Kidney tubule cell (primary cell): ENCODE results near the gene EVI2A.
"Not testable (repeated sequence)": the region's sequence is repeated elsewhere in the genome, so short reads cannot be mapped to it uniquely, and the experiment has no call there.

ENCODE experiments used
- DNase-seq: peaks from one replicate; pipeline ENCODE4 v3.0.0-alpha.2; 2018; ENCODE audit warnings: low spot score

Gene EVI2A

GRCh38 chr17:31321481-31321880 lies at the start of gene EVI2A:
EVI2A (minus strand) TSS chr17:31321622; CDS start chr17:31319013, 2,609 bp downstream.
- peak; percentile 56 for DNase-seq

- no peak for DNase-seq
These were observed 47.8 kb upstream of the EVI2A start for GRCh38 chr17:31369266-31369665.

- DNase-seq, result no peak
These were observed 44.7 kb upstream of the EVI2A start for GRCh38 chr17:31366088-31366487.

GRCh38 chr17:31364012-31364411 lies 42.6 kb upstream of the EVI2A start:
- no peak for DNase-seq

GRCh38 chr17:31357839-31358394 lies 36.5 kb upstream of the EVI2A start:
- no peak for DNase-seq

GRCh38 chr17:31357091-31357490 lies 35.7 kb upstream of the EVI2A start:
- DNase-seq, result no peak

GRCh38 chr17:31355935-31356334 lies 34.5 kb upstream of the EVI2A start:
- no peak for DNase-seq

GRCh38 chr17:31349454-31349853 lies 28.0 kb upstream of the EVI2A start:
- no peak for DNase-seq

- DNase-seq, result not testable (repeated sequence)
These were observed 23.8 kb upstream of the EVI2A start for GRCh38 chr17:31345191-31345747.

- no peak for DNase-seq
These were observed 18.7 kb upstream of the EVI2A start for GRCh38 chr17:31339906-31340661.

- no peak for DNase-seq
These were observed 7.8 kb upstream of the EVI2A start for GRCh38 chr17:31329221-31329620.

GRCh38 chr17:31328160-31328535 lies 6.7 kb upstream of the EVI2A start:
- no peak for DNase-seq

- DNase-seq, result peak; percentile 82
These were observed 6.2 kb upstream of the EVI2A start for GRCh38 chr17:31327534-31328159.

- no peak for DNase-seq
These were observed 2.1 kb upstream of the EVI2A start for GRCh38 chr17:31323551-31323950.

GRCh38 chr17:31321966-31322365 lies 544 bp upstream of the EVI2A start:
- DNase-seq, result no peak

GRCh38 chr17:31320791-31321190 lies 631 bp downstream of the EVI2A start:
- no peak for DNase-seq

- no peak for DNase-seq
These were observed 1.2 kb downstream of the EVI2A start for GRCh38 chr17:31320241-31320640.

- DNase-seq, result no peak
These were observed 2.4 kb downstream of the EVI2A start for GRCh38 chr17:31318851-31319661.

- DNase-seq, result peak; percentile 46
These were observed 3.1 kb downstream of the EVI2A start for GRCh38 chr17:31318298-31318801.

- no peak for DNase-seq
These were observed 6.7 kb downstream of the EVI2A start for GRCh38 chr17:31314782-31315100.

- DNase-seq, result peak; percentile 27
These were observed 7.2 kb downstream of the EVI2A start, which contains the start of gene EVI2B for GRCh38 chr17:31313982-31314781. EVI2B (minus strand) TSS chr17:31314054; CDS start chr17:31305609, 8,445 bp downstream.
